Stimulated activated CD8-positive, alpha-beta memory T cell treated with anti-CD3 and anti-CD28 coated beads, Interleukin-12 subunit alpha, Interleukin-12 subunit beta, amount 100 ng/mL, for 4 hours (primary cell): ENCODE results near the gene PAX3.

Source experiments
- DNase-seq: peaks from one replicate; pipeline ENCODE4 v3.0.0-alpha.2; 2020; ENCODE audit warnings: low read depth

Gene PAX3

DNA sequence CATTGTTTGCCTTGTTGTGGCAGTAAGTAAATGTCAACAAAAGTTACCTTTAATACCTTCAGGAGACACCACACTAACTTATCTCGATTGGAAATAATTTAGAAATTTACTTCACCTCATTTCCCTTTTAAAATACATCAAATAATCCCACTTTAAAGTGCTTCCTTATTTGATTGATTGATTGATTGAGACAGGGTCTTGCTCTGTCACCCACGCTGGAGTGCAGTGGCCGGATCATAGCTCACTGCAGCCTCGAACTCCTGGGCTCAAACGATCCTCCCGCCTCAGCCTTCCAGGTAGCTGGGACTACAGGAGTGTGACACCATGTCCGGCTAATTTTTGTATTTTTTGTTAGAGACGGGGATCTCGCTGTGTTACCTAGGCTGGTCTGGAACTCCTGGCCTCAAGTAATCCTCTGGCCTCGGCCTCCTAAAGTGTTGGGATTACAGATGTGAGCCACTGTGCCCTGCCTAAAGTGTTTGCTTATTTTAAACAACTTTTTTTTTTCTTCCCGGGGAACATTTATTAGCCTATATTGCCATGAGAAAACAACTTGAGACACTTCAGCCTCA is 12.0 kb upstream of the PAX3 start:
- DNase-seq: no peak

- no peak for DNase-seq
Measured at GRCh38 chr2:222309766-222310165, 11.0 kb upstream of the PAX3 start.

DNA sequence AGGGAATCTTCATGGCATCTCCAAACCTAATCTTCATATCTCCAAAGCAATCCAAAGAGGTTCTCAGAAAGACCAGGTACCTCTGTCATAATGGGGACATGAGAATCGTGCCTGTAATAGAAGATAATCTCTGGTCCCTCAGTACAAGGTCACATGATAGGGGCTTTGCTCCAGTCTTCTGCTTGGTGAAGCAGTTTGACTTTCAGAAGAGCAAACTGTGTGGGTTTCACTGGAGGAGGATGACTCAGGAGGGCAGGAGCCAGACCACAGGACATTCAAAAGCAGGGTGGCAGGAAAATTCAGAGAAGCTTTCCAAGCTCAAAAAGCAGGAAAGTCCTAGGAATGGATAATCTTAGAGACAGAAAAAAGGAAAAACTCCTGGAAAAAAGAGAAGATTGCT is 10.6 kb upstream of the PAX3 start:
- DNase-seq: no peak

GRCh38 chr2:222307978-222308730 is 9.4 kb upstream of the PAX3 start:
- no peak for DNase-seq

DNA sequence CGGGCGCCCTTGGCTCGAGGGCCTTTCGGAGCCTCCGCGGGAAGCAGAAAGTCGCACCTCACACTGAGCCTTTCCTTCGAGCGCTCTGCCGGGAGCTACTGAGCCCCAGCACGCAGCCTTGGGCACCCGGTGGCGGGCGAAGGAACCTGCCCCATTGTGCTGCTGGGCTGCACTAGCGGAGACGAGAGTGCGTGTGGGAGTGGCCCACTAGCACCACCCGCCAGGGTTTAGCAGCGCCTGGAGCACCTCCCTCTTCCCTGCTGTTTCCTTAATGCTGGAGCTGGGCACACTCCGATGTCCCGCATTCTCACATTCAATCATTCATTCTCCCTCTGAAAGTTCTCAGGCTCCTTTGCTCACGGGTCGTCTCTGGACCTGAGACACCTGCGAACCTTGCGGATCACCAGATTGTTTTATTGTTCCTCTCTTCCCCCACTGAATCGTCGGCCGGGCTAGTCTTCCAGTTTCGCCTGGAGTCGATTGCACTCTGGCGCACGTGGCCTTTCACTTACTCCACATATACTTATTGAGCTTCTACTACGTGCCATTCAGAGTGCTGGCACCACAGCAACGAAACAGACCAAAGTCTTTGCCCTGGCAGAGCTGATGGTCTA is 8.5 kb upstream of the PAX3 start:
- no peak for DNase-seq

GRCh38 chr2:222306393-222307142 is 7.8 kb upstream of the PAX3 start:
- DNase-seq: no peak

DNA sequence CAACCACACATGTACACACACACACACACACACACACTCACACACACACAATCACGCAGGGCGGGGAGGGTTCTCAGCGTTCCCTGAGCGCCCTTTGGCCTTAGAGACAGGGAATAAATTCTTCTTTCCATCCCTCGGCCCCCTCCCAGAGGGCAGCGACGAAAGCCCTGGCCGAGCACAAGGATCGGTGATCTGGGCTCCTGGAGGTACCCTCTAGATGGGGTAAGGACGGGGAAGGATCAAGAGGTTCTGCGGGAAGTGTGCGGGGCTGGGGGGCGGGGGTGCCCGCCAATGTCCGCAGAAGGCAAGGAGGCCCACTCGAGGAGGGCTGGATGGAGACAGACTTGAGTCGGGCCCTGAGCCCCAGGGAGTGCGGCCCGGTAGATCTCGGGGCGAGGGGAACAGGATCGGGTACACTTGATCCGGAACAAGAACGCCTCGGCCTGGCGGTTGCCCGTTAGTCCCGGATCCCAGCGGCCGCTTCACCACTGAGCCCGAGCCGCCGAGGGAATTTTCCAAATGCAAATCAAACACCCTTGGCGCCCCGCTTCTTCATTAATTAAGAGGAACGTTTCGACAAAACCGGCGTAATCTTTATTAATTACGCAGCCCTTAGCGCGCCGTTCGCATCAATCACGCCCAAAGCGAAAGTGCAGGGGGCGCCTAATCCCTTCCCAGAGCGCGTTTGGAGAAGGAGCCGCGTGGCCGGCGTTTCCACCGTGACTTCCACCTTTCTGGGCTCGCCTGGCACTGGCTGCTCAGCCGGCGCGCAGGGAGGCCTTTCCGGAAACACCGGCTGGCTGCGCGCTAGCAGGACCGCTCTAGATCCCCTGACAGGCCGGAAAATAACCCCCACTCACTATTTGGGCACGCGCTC is 7.0 kb upstream of the PAX3 start:
- no peak for DNase-seq

DNA sequence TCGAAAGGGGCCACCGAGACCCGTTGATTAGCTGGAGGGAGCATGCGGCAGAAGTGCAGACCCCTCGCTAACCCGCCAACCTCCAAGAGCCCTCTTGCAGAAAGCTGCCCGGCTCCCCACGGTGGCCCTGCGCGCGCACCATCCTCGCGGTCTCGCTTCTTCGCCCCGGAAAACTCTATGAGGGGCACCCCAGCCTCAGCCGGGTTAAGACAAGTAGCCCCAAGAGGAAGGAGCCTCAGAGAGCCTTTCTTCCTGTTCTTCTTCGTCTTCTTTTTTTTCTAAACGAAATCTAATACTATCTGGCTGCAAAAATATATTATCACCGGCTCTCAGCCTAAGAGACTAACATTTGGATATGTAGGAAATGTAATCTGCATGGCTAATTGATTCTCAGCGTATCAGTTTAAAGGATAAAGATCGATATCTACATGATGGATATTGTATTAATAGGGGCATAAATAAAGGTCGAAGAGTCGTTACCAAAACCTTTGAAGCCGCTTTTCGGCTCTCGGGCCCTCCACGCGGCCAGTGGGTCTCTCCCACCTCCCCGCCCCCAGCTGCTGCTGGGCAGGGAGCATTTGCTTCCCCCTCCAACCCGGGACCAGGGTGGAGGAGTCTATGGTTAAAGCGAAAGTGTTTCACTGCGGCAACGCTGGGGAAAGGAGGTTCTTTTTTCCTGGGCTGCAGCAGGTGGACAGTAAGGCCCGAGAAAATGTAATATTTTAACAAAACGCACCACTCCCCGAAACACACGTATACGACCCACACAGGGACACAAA is 6.1 kb upstream of the PAX3 start:
- no peak for DNase-seq

- DNase-seq: no peak
Measured at GRCh38 chr2:222303828-222304736, 5.3 kb upstream of the PAX3 start.

GRCh38 chr2:222303045-222303827 is 4.4 kb upstream of the PAX3 start:
- no peak for DNase-seq

DNA sequence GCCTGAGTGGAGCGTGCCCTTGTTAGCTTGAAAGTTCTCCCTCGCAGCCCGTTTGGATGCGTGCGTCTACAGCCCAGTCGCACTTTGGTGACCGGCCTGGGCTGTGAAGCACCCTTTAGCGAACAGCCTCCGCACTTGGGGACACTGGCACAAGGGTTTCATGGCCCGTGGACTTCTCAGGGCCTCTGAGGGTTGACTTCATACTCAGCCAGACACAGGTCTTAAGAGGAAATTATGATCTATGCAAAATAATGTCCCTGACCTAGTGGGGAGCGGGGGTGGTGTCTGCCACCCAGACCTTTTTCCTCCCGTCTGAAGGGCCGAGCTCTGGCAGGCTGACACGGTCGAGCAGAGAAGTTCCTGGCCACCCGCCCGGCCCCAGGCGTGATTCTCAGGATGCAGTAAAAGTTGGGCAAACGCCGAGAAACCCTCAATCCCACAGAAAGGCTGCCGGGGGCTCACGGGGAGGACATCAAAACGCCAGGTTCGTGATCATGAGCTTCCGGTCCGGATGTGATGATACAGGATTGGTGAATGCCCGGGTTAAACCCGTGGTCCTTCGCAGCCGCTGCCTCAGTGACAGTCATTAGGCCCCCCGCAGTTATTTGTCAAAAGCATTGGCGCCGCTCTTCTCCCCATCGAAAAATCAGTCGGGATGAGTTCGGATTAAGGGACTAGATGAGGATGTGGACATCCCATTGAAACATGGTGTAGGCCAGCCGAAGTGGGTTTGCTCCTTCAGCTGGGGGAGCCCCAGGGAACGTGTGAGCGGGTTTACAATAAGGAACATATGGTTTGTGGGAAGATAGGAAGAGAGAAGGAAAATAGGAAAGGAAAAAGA is 3.6 kb upstream of the PAX3 start:
- no peak for DNase-seq

DNA sequence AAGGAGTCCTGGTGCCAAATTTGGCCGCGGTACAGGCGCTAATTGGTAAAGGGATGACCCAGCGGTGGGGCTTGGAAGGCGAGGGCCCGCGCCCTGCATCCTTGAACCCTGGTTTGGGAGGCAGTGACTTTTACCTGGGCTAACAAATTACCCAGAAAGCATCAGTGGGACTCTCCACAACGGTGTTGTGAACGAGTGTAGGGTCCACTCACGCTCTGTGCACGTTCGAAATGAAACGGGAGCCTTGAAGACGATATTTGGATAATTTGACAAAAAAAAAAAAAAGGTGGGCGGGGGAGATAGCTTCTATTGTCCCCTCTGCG is 3.0 kb upstream of the PAX3 start:
- no peak for DNase-seq

- no peak for DNase-seq
Measured at GRCh38 chr2:222301053-222301795, 2.4 kb upstream of the PAX3 start.

DNA sequence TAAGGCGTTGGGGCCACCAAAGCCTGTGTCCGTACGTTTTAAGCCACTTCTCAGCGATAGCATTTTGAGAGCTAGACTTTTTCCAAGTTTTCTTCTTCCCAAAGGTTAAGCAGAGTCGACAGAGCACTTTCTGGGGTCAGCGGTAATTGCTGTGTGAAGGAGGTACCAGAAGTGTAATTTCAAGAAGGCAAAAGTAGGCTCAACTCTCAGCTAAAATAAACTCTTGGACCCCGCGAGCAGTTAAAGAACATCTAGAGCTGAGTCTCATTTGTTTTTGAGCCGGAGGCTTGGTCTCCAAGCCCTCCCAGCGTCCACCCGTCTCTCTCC is 1.9 kb upstream of the PAX3 start:
- DNase-seq: no peak

- DNase-seq: no peak
Measured at GRCh38 chr2:222299906-222300725, 1.3 kb upstream of the PAX3 start.

GRCh38 chr2:222298001-222298310 is 842 bp downstream of the PAX3 start:
- no peak for DNase-seq

DNA sequence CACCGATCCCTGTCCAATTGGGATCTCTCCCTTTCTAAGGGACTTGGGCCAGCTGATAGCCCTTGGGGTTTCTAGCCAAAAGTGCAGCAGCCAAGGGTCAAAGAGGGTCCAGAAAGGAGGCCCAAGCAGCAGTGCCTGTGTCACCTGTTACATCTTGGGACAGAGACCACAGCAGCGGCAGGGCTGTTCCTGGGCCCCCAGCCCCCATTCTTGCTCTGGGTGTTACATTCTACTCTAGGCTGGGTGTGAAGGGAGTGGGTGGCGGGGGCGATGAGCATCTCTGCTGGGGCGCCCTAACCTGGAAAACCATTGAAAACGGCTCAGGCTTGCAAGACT is 1.2 kb downstream of the PAX3 start:
- no peak for DNase-seq
